Measurements from ENCODE around the gene ACER3. TPM values are rescaled to one million over a fixed set of nuclear protein-coding genes. Genes with fewer than 3 reads are reported as not detected.

The ACER3 gene
- total RNA-seq, 2 donors from 2014 or later, result 18.5 to 23.2 TPM

DNA sequence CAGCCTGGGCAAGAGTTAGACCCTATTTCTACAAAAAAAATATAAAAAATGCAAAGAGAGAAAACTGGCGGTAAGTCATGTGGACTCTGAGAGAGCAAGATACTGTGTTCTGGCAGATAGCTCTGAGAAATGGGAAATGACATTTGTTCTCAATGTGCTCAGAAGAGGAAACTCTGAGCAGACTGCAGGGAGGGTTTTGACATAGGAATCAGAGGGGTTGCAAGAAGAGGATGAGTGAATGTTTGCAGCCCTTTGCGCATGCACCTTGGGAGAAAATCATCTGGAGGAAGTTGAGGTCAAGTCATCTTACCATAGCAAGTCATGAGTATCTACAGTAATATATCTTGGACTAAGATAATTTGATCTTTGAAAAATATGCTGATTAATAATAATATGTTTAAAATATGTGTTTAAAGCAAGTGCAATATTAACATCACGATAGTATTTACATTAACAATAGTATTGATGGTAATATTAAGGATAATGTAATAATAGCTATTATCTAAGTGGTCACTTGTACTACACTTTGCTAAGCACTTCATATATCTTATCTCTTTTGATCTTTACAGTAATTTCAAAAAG is 2.6 kb downstream of the ACER3 start:
- 95 to 100% methylated on average over 1 to 2 of the region's 3 CpGs for WGBS, 2 experiments (ENCODE audit: insufficient coverage in 1 of 2, insufficient read length in 1 of 2)

DNA sequence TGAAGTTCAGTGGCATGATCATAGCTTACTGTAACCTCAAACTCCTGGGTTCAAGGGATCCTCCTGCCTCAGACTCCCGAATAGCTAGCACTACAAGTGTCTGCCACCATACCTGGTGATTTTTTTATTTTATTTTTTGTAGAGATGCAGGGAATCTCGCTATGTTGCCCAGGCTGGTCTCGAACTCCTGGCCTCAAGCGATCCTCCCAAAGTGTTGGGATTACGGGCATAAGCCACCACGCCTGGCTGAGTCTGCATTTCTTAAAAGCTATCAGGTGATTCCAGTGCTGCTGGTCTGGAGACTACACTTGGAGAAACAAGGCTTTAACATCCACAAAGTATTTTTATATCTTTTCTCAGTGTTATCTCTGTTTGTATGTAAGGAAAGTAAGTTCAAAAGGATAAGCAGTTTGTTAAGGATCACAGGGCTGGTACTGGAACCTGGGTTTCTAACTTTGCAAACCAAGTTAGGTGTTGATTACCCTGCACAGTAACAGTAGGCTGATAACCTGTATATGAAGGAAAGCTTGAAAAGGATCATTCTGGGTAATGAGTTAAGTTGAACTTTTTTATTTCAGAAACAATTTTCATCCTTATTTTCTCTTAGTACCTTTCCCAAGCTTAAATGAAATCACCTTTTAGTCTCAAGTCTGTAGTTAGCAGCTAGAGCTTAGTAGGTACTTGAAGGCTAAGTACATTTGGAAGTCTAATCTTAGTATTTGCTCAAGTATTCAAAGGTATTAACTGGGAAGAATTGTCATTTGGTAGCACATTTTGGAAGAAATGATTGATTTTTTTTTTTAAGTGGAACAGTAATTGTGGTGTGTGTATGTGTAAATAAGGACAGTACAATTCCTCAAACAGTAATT is 12.5 kb downstream of the ACER3 start:
- H3K36me3 Mint-ChIP-seq (ENCODE audit: low read depth), result peaks cover 16% of the 10 kb centered on the region

More for the DNA sequence above, 2.6 kb downstream of the ACER3 start:
- DNase-seq, result no peak
- Mint-ChIP-seq H3K4me3 (no peak overlapping the region), H3K27me3 (ENCODE audit: insufficient read depth) (peaks cover 3% of the 10 kb centered on the region), H3K9me3 (peaks cover 1% of the 10 kb centered on the region), H3K4me1 (peaks cover 12% of the 10 kb centered on the region), H3K27ac (no peak overlapping the region), H3K36me3 (ENCODE audit: low read depth) (peaks cover 9% of the 10 kb centered on the region)
- Histone ChIP-seq H3K4me1 (ENCODE audit: control insufficient read depth, insufficient read depth, low read length) (peaks cover 6% of the 10 kb centered on the region), H3K9ac (ENCODE audit: extremely low read depth, low read length, poor library complexity, severe bottlenecking) (no peak overlapping the region), H3K27me3 (ENCODE audit: control insufficient read depth, insufficient read depth, low read length, poor library complexity, severe bottlenecking) (no peaks in the 10 kb centered on the region), H3K4me3 (ENCODE audit: low read length) (no peak overlapping the region), H3K9me3 (ENCODE audit: control insufficient read depth, low read length) (no peaks in the 10 kb centered on the region), H3K36me3 (ENCODE audit: control insufficient read depth, insufficient read depth, low read length) (peaks cover 5% of the 10 kb centered on the region), H3K27ac (ENCODE audit: low read depth, low read length) (no peak overlapping the region)
- TF ChIP-seq CTCF (conservative IDR thresholded peaks at IDR 0.05), result no peak

GRCh38 chr11:76878014-76878413 is 17.3 kb downstream of the ACER3 start:
- Histone ChIP-seq H3K9me3 (ENCODE audit: control insufficient read depth, low read length) (no peaks in the 10 kb centered on the region), H3K4me3 (ENCODE audit: low read length) (no peak overlapping the region), H3K4me1 (ENCODE audit: control insufficient read depth, insufficient read depth, low read length) (no peaks in the 10 kb centered on the region), H3K27ac (ENCODE audit: low read depth, low read length) (no peak overlapping the region), H3K36me3 (ENCODE audit: control insufficient read depth, insufficient read depth, low read length) (no peaks in the 10 kb centered on the region), H3K9ac (ENCODE audit: extremely low read depth, low read length, poor library complexity, severe bottlenecking) (no peak overlapping the region), H3K27me3 (ENCODE audit: control insufficient read depth, insufficient read depth, low read length, poor library complexity, severe bottlenecking) (no peaks in the 10 kb centered on the region)
- H3K36me3 Mint-ChIP-seq (ENCODE audit: low read depth), result peaks cover 2% of the 10 kb centered on the region
- 92% methylated on average over 2 of the region's 2 CpGs; no CpG with 5 or more reads in 1 of the 2 experiments for WGBS, 2 experiments (ENCODE audit: insufficient coverage in 1 of 2, insufficient read length in 1 of 2)
- DNase-seq, result no peak
- no peak overlapping the region for H3K27ac Mint-ChIP-seq
- no peaks in the 10 kb centered on the region for H3K27me3 Mint-ChIP-seq (ENCODE audit: insufficient read depth)
- peaks cover 5% of the 10 kb centered on the region for H3K4me1 Mint-ChIP-seq
- H3K4me3 Mint-ChIP-seq, result no peak overlapping the region
- H3K9me3 Mint-ChIP-seq, result no peaks in the 10 kb centered on the region
- TF ChIP-seq CTCF (conservative IDR thresholded peaks at IDR 0.05), result no peak

More for the DNA sequence above, 12.5 kb downstream of the ACER3 start:
- Histone ChIP-seq H3K4me3 (ENCODE audit: low read length) (no peak overlapping the region), H3K4me1 (ENCODE audit: control insufficient read depth, insufficient read depth, low read length) (no peaks in the 10 kb centered on the region), H3K9me3 (ENCODE audit: control insufficient read depth, low read length) (no peaks in the 10 kb centered on the region), H3K9ac (ENCODE audit: extremely low read depth, low read length, poor library complexity, severe bottlenecking) (no peak overlapping the region), H3K36me3 (ENCODE audit: control insufficient read depth, insufficient read depth, low read length) (peaks cover 7% of the 10 kb centered on the region), H3K27ac (ENCODE audit: low read depth, low read length) (no peak overlapping the region), H3K27me3 (ENCODE audit: control insufficient read depth, insufficient read depth, low read length, poor library complexity, severe bottlenecking) (no peaks in the 10 kb centered on the region)
- Mint-ChIP-seq H3K4me1 (peaks cover 6% of the 10 kb centered on the region), H3K27me3 (ENCODE audit: insufficient read depth) (no peaks in the 10 kb centered on the region), H3K27ac (no peak overlapping the region), H3K9me3 (no peaks in the 10 kb centered on the region), H3K4me3 (no peak overlapping the region)
- no peak for TF ChIP-seq CTCF (conservative IDR thresholded peaks at IDR 0.05)
- WGBS, 2 experiments (ENCODE audit: insufficient coverage in 1 of 2, insufficient read length in 1 of 2), result 91 to 93% methylated on average over 5 to 6 of the region's 6 CpGs
- DNase-seq, result no peak

Measured in endodermal cell (in vitro differentiated cells).